ENCODE results near the gene C1RL. TPM values are rescaled to one million over a fixed set of nuclear protein-coding genes. Genes with fewer than 3 reads are reported as not detected.

The C1RL gene
- total RNA-seq, 4 donors from 2014 or later = 39.2 to 153 (median 59.5) TPM

DNA sequence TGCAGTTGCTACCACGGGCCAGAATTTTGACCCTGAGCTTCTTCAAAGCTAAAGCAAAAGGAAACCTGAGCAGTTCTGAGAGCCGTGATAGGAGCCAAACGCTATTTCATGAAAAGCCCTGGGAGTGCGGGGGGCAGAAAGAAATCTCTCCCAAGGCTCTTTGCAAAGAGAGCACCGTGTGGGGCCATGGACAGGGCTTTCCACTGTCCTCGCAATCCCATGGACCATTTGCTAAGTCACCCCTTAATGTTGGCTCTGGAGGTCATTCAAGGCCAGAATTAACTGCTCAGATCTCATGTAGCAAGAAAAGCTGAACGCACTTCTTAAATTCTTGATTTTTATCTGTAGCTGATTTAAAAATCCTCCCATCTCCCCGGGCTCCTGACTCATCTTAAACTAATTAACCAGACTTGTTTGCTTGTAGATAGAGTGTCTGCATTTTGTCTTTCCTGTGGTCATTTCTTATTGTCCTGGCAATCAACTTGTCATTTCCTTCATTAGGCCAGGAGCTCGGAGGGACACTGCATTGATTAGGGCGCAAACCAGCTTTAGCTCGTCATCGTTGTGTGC, 46.0 kb upstream of the C1RL start:
- Histone ChIP-seq H3K36me3 (peaks cover 5 to 11% of the 10 kb centered on the region in 2 donors), H3K4me3 (replicated peaks in 1 of 3) (no peak overlapping the region), H3K9me3 (no peaks in the 10 kb centered on the region), H3K27me3 (no peaks in the 10 kb centered on the region), H3K27ac (peak overlapping the region in 1 of 3 donors; percentile 42), H3K4me1 (peaks cover 10 to 11% of the 10 kb centered on the region in 2 donors)
- no peak for TF ChIP-seq POLR2A (IDR thresholded peaks at IDR 0.05)
- TF ChIP-seq CTCF (IDR thresholded peaks at IDR 0.05) = no peak
- WGBS, 2 donors = 82 to 90% methylated on average over 12 of the region's 12 CpGs
- DNase-seq = no peak
- intact Hi-C loops (cut with DNase I) = no loop called here

DNA sequence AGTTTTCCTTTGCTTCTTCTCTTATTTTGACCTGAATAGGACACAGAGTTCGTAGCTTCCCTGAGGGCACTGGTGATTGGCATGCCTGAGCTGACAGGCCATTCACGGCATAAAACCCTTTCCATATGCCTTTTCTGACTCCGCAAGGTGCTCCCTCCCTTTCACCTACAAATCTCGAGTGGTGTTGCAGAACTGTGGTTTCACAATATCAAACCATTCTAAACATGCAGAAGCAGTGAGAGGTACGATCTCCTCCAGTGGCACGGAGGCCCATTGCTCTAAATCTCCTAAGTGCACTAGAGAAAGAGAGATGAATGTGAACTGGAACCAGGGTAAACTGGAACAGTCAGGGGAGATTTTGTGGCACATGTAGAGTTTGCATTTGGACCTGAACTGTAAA, 45.0 kb upstream of the C1RL start:
- peaks cover 11 to 20% of the 10 kb centered on the region in 2 donors for H3K36me3 ChIP-seq
- whole genome bisulfite sequencing, 2 donors = 66 to 67% methylated on average over 6 of the region's 6 CpGs
- H3K27me3 ChIP-seq = no peaks in the 10 kb centered on the region
- peak in 1 of 2 donors; percentile 29 for DNase-seq
- TF ChIP-seq CTCF (IDR thresholded peaks at IDR 0.05) = no peak
- no peak for TF ChIP-seq POLR2A (IDR thresholded peaks at IDR 0.05)
- intact Hi-C loops (cut with DNase I) = no loop called here
- H3K4me1 ChIP-seq = peaks cover 10 to 11% of the 10 kb centered on the region in 2 donors
- H3K27ac ChIP-seq = no peak overlapping the region
- no peaks in the 10 kb centered on the region for H3K9me3 ChIP-seq
- H3K4me3 ChIP-seq (replicated peaks in 1 of 3) = no peak overlapping the region

GRCh38 chr12:7152818-7153217, 43.8 kb upstream of the C1RL start:
- TF ChIP-seq POLR2A (IDR thresholded peaks at IDR 0.05) (no peak), CTCF (IDR thresholded peaks at IDR 0.05) (no peak)
- Histone ChIP-seq H3K27me3 (no peaks in the 10 kb centered on the region), H3K27ac (no peak overlapping the region), H3K4me1 (peaks cover 10 to 11% of the 10 kb centered on the region in 2 donors), H3K36me3 (peaks cover 13 to 18% of the 10 kb centered on the region in 2 donors), H3K4me3 (replicated peaks in 1 of 3) (no peak overlapping the region), H3K9me3 (no peaks in the 10 kb centered on the region)
- intact Hi-C loops (cut with DNase I) = no loop called here
- DNase-seq = no peak
- WGBS, 2 donors = 85 to 87% methylated on average over 4 of the region's 4 CpGs

DNA sequence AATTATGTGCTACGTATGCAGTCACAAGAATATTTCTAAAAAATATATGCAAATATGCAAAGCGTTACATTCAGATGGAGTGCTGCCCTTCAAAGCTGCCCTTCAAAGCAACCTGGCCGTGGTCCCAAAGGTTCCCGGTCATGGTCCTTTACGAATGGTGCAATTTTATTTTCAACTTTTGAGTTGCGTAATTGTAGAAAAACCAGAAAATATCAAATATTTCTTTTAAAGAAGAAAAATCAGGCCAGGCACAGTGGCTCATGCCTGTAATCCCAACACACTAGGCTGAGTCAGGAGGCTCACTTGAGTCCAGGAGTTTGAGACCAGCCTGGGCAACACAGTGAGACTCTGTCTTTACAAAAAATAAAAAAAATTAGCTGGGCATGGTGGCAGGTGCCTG, 42.5 kb upstream of the C1RL start:
- Histone ChIP-seq H3K4me3 (replicated peaks in 1 of 3) (no peak overlapping the region), H3K36me3 (peaks cover 13 to 20% of the 10 kb centered on the region in 2 donors), H3K9me3 (no peaks in the 10 kb centered on the region), H3K27me3 (no peaks in the 10 kb centered on the region), H3K27ac (no peak overlapping the region), H3K4me1 (peaks cover 10 to 11% of the 10 kb centered on the region in 2 donors)
- TF ChIP-seq POLR2A (IDR thresholded peaks at IDR 0.05) (no peak), CTCF (IDR thresholded peaks at IDR 0.05) (no peak)
- intact Hi-C loops (cut with DNase I) = no loop called here
- no peak for DNase-seq
- WGBS, 2 donors = 94 to 97% methylated on average over 6 of the region's 6 CpGs

- Histone ChIP-seq H3K27ac (no peak overlapping the region), H3K27me3 (no peaks in the 10 kb centered on the region), H3K9me3 (no peaks in the 10 kb centered on the region), H3K4me1 (peaks cover 6 to 7% of the 10 kb centered on the region in 2 donors), H3K4me3 (replicated peaks in 1 of 3) (no peak overlapping the region), H3K36me3 (peaks cover 13 to 27% of the 10 kb centered on the region in 2 donors)
- WGBS, 2 donors = 93 to 98% methylated on average over 5 to 6 of the region's 6 CpGs
- no peak for DNase-seq
- TF ChIP-seq CTCF (IDR thresholded peaks at IDR 0.05) (no peak), POLR2A (IDR thresholded peaks at IDR 0.05) (no peak)
- intact Hi-C loops (cut with DNase I) = no loop called here
These were observed 41.8 kb upstream of the C1RL start for GRCh38 chr12:7150841-7151240.

Data from thyroid gland (tissue), 4 donors.